Activated T-helper 17 cell treated with anti-CD3 and anti-CD28 coated beads, Interleukin-2, amount 50 U/mL, for 72 hours (primary cell): ENCODE measurements around the gene SRP14. TPM values are rescaled to one million over a fixed set of nuclear protein-coding genes. Genes with fewer than 3 reads are reported as not detected.

Experiments
- ATAC-seq: fragments of 150-1000 bp; cut with Tn5 transposase; replicated peaks from 2 replicates; pipeline ENCODE4 v1.10.0; 2021; ENCODE audit warnings: mild to moderate bottlenecking, moderate library complexity
- H3K27ac Mint-ChIP-seq: one replicate; pipeline ENCODE4 v1.8.0; 2022; ENCODE audit warnings: mixed read lengths
- H3K27me3 Mint-ChIP-seq: one replicate; pipeline ENCODE4 v1.8.0; 2022; ENCODE audit warnings: mixed read lengths
- H3K36me3 Mint-ChIP-seq: one replicate; pipeline ENCODE4 v1.8.0; 2022; ENCODE audit warnings: low read depth, mild to moderate bottlenecking, mixed read lengths
- H3K4me1 Mint-ChIP-seq: one replicate; pipeline ENCODE4 v1.8.0; 2022; ENCODE audit warnings: mixed read lengths
- H3K4me3 Mint-ChIP-seq: one replicate; pipeline ENCODE4 v1.8.0; 2022; ENCODE audit warnings: mild to moderate bottlenecking, mixed read lengths
- H3K9me3 Mint-ChIP-seq: one replicate; pipeline ENCODE4 v1.8.0; 2022; ENCODE audit warnings: mixed read lengths
- total RNA-seq, 2 donors: library from RNA; stranded (reverse); gene quantifications; one replicate each; pipeline ENCODE4 v1.2.3, GENCODE V29; 2022

Gene SRP14
- total RNA-seq, 2 donors from 2014 or later: 121 to 140 TPM

DNA sequence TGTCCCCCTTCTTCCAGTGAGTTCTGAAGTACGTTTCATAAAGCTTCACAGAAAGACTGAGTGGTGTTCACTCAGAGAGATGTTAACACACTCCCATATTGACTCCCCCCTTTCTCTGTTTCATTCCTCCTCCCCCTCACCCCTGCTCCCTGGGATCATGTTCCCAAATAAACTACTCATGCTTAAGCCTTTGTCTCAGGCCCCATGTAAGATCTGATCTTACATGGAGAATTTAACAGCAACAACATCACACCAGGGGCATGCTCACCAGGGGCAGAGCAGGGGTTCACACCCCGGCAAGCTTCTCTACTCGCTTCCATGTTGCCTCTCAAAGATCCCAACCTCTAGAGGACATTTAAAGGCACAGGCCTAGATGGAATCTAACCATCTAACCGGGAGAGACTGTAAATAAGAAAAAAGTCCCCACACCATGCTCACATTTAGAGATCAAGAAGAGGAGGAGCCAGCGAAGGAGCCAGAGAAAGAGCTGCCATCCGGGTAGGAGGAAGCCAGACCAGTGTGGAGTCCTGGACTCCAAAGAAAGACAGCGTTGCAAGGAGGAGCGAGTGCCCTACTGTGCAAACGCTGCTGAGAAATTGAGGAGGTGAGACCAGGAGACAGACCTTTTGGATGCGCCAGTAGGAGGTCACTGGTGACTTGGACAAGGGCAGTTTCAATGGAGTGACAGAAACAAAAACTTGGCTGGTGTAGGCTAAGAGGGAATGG lies 21.4 kb upstream of the SRP14 start:
- H3K27ac Mint-ChIP-seq: no peak overlapping the region
- no peaks in the 10 kb centered on the region for H3K36me3 Mint-ChIP-seq
- no peaks in the 10 kb centered on the region for H3K27me3 Mint-ChIP-seq
- no peak overlapping the region for H3K4me3 Mint-ChIP-seq
- no peak for ATAC-seq
- peaks cover 26% of the 10 kb centered on the region for H3K4me1 Mint-ChIP-seq
- no peaks in the 10 kb centered on the region for H3K9me3 Mint-ChIP-seq

- no peaks in the 10 kb centered on the region for H3K36me3 Mint-ChIP-seq
- ATAC-seq: no peak
- peaks cover 28% of the 10 kb centered on the region for H3K4me1 Mint-ChIP-seq
- no peak overlapping the region for H3K4me3 Mint-ChIP-seq
- no peak overlapping the region for H3K27ac Mint-ChIP-seq
- no peaks in the 10 kb centered on the region for H3K9me3 Mint-ChIP-seq
- no peaks in the 10 kb centered on the region for H3K27me3 Mint-ChIP-seq
These were observed 20.8 kb upstream of the SRP14 start for GRCh38 chr15:40059821-40060220.

GRCh38 chr15:40058476-40059140 lies 19.6 kb upstream of the SRP14 start:
- H3K27ac Mint-ChIP-seq: peak overlapping the region; percentile 5
- H3K9me3 Mint-ChIP-seq: no peaks in the 10 kb centered on the region
- H3K4me1 Mint-ChIP-seq: peaks cover 19% of the 10 kb centered on the region
- H3K27me3 Mint-ChIP-seq: no peaks in the 10 kb centered on the region
- H3K36me3 Mint-ChIP-seq: no peaks in the 10 kb centered on the region
- ATAC-seq: peak; percentile 29
- peak overlapping the region; percentile 2 for H3K4me3 Mint-ChIP-seq

DNA sequence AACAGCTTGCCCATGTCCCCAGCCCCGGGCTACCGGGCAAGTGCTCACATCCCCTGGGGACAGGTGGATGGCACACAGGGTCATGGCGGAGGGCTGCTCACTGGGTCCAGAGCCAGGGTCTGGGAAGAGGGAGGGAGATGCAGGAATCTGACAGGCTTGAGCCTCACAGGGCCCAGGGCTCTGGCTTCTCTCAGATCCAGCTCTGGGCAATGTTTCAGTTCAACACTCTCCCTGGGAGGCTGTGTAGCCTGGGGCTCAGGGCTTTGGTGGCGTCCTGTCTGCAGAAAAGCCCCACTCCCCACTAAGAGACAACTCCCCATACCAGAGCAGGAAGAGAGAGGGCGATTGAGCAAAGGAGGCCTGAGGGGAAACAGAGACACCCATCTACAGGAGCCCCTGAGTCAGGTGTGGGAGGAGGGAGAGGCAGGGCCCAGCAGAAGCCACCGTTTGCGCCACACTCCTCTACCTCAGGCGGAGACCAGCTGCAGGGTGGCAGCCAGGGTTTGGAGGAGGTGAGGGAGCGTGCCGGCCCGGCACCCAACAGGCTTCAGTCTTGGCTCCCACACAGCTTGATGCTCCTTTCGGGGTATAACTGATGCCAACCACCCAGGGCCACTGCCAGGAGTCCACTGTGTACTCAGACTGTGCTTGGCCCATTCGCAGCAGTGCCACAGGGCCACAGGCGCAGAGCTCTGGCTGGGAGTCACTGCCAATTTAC lies 16.8 kb upstream of the SRP14 start:
- no peak overlapping the region for H3K4me3 Mint-ChIP-seq
- no peaks in the 10 kb centered on the region for H3K27me3 Mint-ChIP-seq
- H3K27ac Mint-ChIP-seq: peak overlapping the region; percentile 83
- no peaks in the 10 kb centered on the region for H3K9me3 Mint-ChIP-seq
- H3K36me3 Mint-ChIP-seq: no peaks in the 10 kb centered on the region
- ATAC-seq: no peak
- peaks cover 21% of the 10 kb centered on the region for H3K4me1 Mint-ChIP-seq

GRCh38 chr15:40054855-40055575 lies 16.0 kb upstream of the SRP14 start:
- Mint-ChIP-seq H3K9me3 (peaks cover 3% of the 10 kb centered on the region), H3K4me1 (peaks cover 26% of the 10 kb centered on the region), H3K36me3 (no peaks in the 10 kb centered on the region), H3K4me3 (peak overlapping the region; percentile 48), H3K27ac (peak overlapping the region; percentile 83), H3K27me3 (no peaks in the 10 kb centered on the region)
- ATAC-seq: peak; percentile 34

- no peak for ATAC-seq
- Mint-ChIP-seq H3K9me3 (peaks cover 3% of the 10 kb centered on the region), H3K4me1 (peaks cover 29% of the 10 kb centered on the region), H3K27me3 (no peaks in the 10 kb centered on the region), H3K4me3 (peak overlapping the region; percentile 48), H3K27ac (peak overlapping the region; percentile 83), H3K36me3 (no peaks in the 10 kb centered on the region)
These were observed 15.5 kb upstream of the SRP14 start for GRCh38 chr15:40054605-40054854.

GRCh38 chr15:40053831-40054604 lies 15.0 kb upstream of the SRP14 start:
- H3K27ac Mint-ChIP-seq: peak overlapping the region; percentile 83
- peak overlapping the region; percentile 48 for H3K4me3 Mint-ChIP-seq
- no peaks in the 10 kb centered on the region for H3K36me3 Mint-ChIP-seq
- peaks cover 3% of the 10 kb centered on the region for H3K9me3 Mint-ChIP-seq
- no peaks in the 10 kb centered on the region for H3K27me3 Mint-ChIP-seq
- peak; percentile 55 for ATAC-seq
- peaks cover 34% of the 10 kb centered on the region for H3K4me1 Mint-ChIP-seq

GRCh38 chr15:40053079-40053830 lies 14.3 kb upstream of the SRP14 start:
- Mint-ChIP-seq H3K27ac (peak overlapping the region; percentile 7), H3K4me3 (no peak overlapping the region), H3K36me3 (no peaks in the 10 kb centered on the region)

GRCh38 chr15:40052604-40053003 lies 13.6 kb upstream of the SRP14 start:
- H3K9me3 Mint-ChIP-seq: peaks cover 3% of the 10 kb centered on the region
- peaks cover 31% of the 10 kb centered on the region for H3K4me1 Mint-ChIP-seq
- H3K4me3 Mint-ChIP-seq: no peak overlapping the region
- no peaks in the 10 kb centered on the region for H3K36me3 Mint-ChIP-seq
- ATAC-seq: no peak
- H3K27ac Mint-ChIP-seq: no peak overlapping the region
- H3K27me3 Mint-ChIP-seq: no peaks in the 10 kb centered on the region

More at GRCh38 chr15:40053079-40053830, 14.3 kb upstream of the SRP14 start:
- Mint-ChIP-seq H3K9me3 (peaks cover 3% of the 10 kb centered on the region), H3K27me3 (no peaks in the 10 kb centered on the region), H3K4me1 (peaks cover 31% of the 10 kb centered on the region)
- ATAC-seq: no peak

- peaks cover 36% of the 10 kb centered on the region for H3K4me1 Mint-ChIP-seq
- H3K27ac Mint-ChIP-seq: no peak overlapping the region
- no peak overlapping the region for H3K4me3 Mint-ChIP-seq
- H3K27me3 Mint-ChIP-seq: no peaks in the 10 kb centered on the region
- ATAC-seq: no peak
- H3K9me3 Mint-ChIP-seq: peaks cover 3% of the 10 kb centered on the region
- H3K36me3 Mint-ChIP-seq: no peaks in the 10 kb centered on the region
These were observed 12.8 kb upstream of the SRP14 start for GRCh38 chr15:40051616-40052415.

DNA sequence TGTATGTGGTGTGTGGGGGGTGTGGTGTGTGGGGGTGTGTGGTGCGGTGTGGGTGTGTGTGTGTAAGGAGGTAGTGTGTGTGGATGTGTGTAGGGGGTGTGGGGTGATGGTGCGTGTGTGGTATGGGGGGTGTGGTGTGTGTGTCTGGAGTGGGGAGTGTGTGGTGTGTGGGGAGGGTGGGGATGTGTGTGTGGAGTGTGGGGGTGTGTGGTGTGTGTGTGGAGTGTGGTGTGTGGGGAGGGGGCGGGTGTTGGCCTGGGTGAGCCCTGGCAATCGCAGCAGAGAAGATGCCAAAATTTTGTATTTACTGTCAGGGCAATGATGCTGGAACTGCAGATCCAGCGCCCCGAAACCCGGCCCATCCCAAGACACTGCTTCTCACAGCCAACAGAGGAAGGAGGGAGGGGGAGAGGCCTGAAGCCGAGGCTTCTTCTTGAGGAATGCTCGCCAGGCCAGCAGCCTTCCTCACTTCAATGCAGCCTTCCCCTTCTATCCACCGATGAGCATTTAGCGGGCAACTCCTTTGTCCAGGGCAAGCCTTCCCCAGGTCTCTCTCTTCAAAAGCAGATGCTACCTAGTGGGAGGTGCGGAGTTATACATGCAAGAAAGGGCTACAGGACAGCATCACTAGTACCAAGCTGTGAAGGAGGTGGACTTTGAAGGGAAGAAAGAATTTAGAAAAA lies 11.9 kb upstream of the SRP14 start:
- ATAC-seq: no peak
- Mint-ChIP-seq H3K9me3 (peaks cover 3% of the 10 kb centered on the region), H3K4me3 (no peak overlapping the region), H3K36me3 (no peaks in the 10 kb centered on the region), H3K27ac (no peak overlapping the region), H3K4me1 (peaks cover 38% of the 10 kb centered on the region), H3K27me3 (no peaks in the 10 kb centered on the region)

GRCh38 chr15:40048926-40049475 lies 10.0 kb upstream of the SRP14 start:
- H3K4me3 Mint-ChIP-seq: no peak overlapping the region
- H3K36me3 Mint-ChIP-seq: no peaks in the 10 kb centered on the region
- H3K27ac Mint-ChIP-seq: peak overlapping the region; percentile 84
- peaks cover 42% of the 10 kb centered on the region for H3K4me1 Mint-ChIP-seq
- no peak for ATAC-seq
- H3K27me3 Mint-ChIP-seq: no peaks in the 10 kb centered on the region
- H3K9me3 Mint-ChIP-seq: peaks cover 3% of the 10 kb centered on the region
